DOHH2 (cell line): ENCODE results near the gene PRR23B.

Experiments used
- CTCF ChIP-seq: fragments of 200-600 bp; sonication (generic); IDR thresholded peaks from one replicate; pipeline ENCODE4 v1.5.1; 2014; ENCODE audit warnings: antibody characterized with exemption, mild to moderate bottlenecking, low read depth, low read length; ENCODE audit not compliant: poor library complexity, severe bottlenecking
- EZH2phosphoT487 ChIP-seq: fragments of 200-600 bp; sonication (generic); IDR thresholded peaks from 2 replicates; pipeline ENCODE4 v1.6.1; 2017; ENCODE audit warnings: borderline replicate concordance, mild to moderate bottlenecking, antibody characterized with exemption, low read length, moderate library complexity, mixed read lengths

GRCh38 chr3:139024968-139025367 is 4.2 kb upstream of the PRR23B start:
- TF ChIP-seq CTCF (no peak), EZH2phosphoT487 (no peak)
